AG20443 (cell line): ENCODE data around the gene ADGB.
A peak's percentile ranks its signal among the peaks of the same experiment; 100 is the strongest.
"Not testable (repeated sequence)": the region's sequence is repeated elsewhere in the genome, so short reads cannot be mapped to it uniquely, and the experiment has no call there.

ENCODE experiments used
- DNase-seq: peaks from one replicate; pipeline ENCODE4 v3.0.0; 2012; ENCODE audit warnings: low spot score, mixed read lengths

Gene ADGB

GRCh38 chr6:146598772-146599405 is at the start of gene ADGB:
Gene ADGB (plus strand): TSS chr6:146598972. CDS start chr6:146599041, 69 bp downstream.
- peak; percentile 92 for DNase-seq

- peak; percentile 32 for DNase-seq
Observed at GRCh38 chr6:146550911-146551310, 47.9 kb upstream of the ADGB start.

- DNase-seq, result no peak
Observed at GRCh38 chr6:146551545-146551944, 47.2 kb upstream of the ADGB start.

- DNase-seq, result no peak
Observed at GRCh38 chr6:146553377-146554135, 45.2 kb upstream of the ADGB start.

- no peak for DNase-seq
Observed at GRCh38 chr6:146560607-146561006, 38.2 kb upstream of the ADGB start.

GRCh38 chr6:146566661-146567060 is 32.1 kb upstream of the ADGB start:
- not testable (repeated sequence) for DNase-seq

- DNase-seq, result not testable (repeated sequence)
Observed at GRCh38 chr6:146568619-146569018, 30.2 kb upstream of the ADGB start.

GRCh38 chr6:146574211-146574610 is 24.6 kb upstream of the ADGB start:
- DNase-seq, result no peak

- no peak for DNase-seq
Observed at GRCh38 chr6:146578054-146578453, 20.7 kb upstream of the ADGB start.

GRCh38 chr6:146581968-146582367 is 16.8 kb upstream of the ADGB start:
- no peak for DNase-seq

GRCh38 chr6:146582857-146583256 is 15.9 kb upstream of the ADGB start:
- no peak for DNase-seq

GRCh38 chr6:146583966-146584365 is 14.8 kb upstream of the ADGB start:
- no peak for DNase-seq

- DNase-seq, result no peak
Observed at GRCh38 chr6:146587459-146587858, 11.3 kb upstream of the ADGB start.

GRCh38 chr6:146590492-146590891 is 8.3 kb upstream of the ADGB start:
- DNase-seq, result no peak

- DNase-seq, result no peak
Observed at GRCh38 chr6:146592451-146592850, 6.3 kb upstream of the ADGB start.

- DNase-seq, result no peak
Observed at GRCh38 chr6:146593986-146594385, 4.8 kb upstream of the ADGB start.

- no peak for DNase-seq
Observed at GRCh38 chr6:146594495-146594894, 4.3 kb upstream of the ADGB start.

GRCh38 chr6:146595972-146596731 is 2.6 kb upstream of the ADGB start:
- DNase-seq, result no peak

GRCh38 chr6:146601352-146601751 is 2.6 kb downstream of the ADGB start:
- DNase-seq, result no peak

- no peak for DNase-seq
Observed at GRCh38 chr6:146602526-146602925, 3.8 kb downstream of the ADGB start.

- DNase-seq, result no peak
Observed at GRCh38 chr6:146613947-146614346, 15.2 kb downstream of the ADGB start.

GRCh38 chr6:146620655-146621054 is 21.9 kb downstream of the ADGB start:
- DNase-seq, result no peak

GRCh38 chr6:146628350-146628749 is 29.6 kb downstream of the ADGB start:
- no peak for DNase-seq
